Mucosa of rectum (tissue), 2 donors: ENCODE measurements around the gene RAB40C.

Experiments used
- H3K27ac ChIP-seq, 2 donors: one replicate each; pipeline ENCODE4 v1.7.0; 2013; ENCODE audit warnings: inconsistent platforms in 2 of 2, low read depth in 2 of 2, low read length in 2 of 2
- H3K27me3 ChIP-seq, 2 donors: one replicate each; pipeline ENCODE4 v1.7.0; 2013; ENCODE audit warnings: low read length in 2 of 2; ENCODE audit not compliant: control insufficient read depth in 2 of 2, insufficient read depth in 2 of 2
- H3K36me3 ChIP-seq, 2 donors: one replicate each; pipeline ENCODE4 v1.7.0; 2013; ENCODE audit warnings: low read length in 2 of 2; ENCODE audit not compliant: control insufficient read depth in 2 of 2, insufficient read depth in 2 of 2
- H3K4me1 ChIP-seq, 2 donors: one replicate each; pipeline ENCODE4 v1.7.0; 2013; ENCODE audit warnings: low read length in 2 of 2, mild to moderate bottlenecking in 1 of 2; ENCODE audit not compliant: control insufficient read depth in 2 of 2, insufficient read depth in 2 of 2
- H3K4me3 ChIP-seq, 2 donors: one replicate each; pipeline ENCODE4 v1.7.0; 2013; ENCODE audit warnings: low read length in 2 of 2
- H3K9ac ChIP-seq, 2 donors: one replicate each; pipeline ENCODE4 v1.7.0; 2013; ENCODE audit warnings: low read length in 2 of 2, low read depth in 1 of 2, mild to moderate bottlenecking in 1 of 2
- H3K9me3 ChIP-seq, 2 donors: one replicate each; pipeline ENCODE4 v1.7.0; 2013; ENCODE audit warnings: low read length in 2 of 2; ENCODE audit not compliant: control insufficient read depth in 2 of 2
- donor health status: healthy.
- donor health status: Normal muscosa, but diverticular disease.

RAB40C gene, protein sequence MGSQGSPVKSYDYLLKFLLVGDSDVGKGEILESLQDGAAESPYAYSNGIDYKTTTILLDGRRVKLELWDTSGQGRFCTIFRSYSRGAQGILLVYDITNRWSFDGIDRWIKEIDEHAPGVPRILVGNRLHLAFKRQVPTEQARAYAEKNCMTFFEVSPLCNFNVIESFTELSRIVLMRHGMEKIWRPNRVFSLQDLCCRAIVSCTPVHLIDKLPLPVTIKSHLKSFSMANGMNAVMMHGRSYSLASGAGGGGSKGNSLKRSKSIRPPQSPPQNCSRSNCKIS

DNA sequence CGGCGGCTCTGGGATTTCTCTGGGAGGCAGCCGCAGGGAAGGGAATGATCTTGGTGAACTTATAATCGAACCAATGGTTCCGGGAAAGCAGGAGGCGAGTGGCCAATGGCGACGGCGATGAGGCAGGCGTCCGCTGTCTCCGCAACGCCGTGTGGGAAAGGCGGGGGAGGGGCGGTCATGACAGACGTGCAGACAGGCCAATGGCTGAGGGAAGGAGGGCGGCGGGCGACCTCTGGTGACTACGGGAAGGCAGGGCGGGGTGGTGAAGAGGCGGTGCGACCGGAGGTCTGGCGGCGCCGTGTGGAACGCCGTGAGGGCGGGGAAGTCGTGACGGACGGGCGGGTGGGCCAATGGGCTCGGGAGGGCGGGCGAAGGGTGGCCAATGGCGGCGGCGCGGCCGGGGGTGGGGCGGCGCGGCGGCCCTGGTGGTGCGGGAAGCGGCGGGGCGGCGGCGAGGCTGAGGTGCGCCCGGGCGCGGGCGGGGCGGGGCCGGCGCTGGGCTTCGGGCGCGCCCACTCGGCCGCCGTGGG lies at the start of gene RAB40C:
Gene RAB40C, plus strand, starts transcription at position 409 of the 530 bp plus-strand sequence. CDS start 226 bp downstream, outside the sequence.
- peak within 1 kb of the TSS; percentile 89 to 95 for H3K4me3 ChIP-seq
- H3K4me1 ChIP-seq = peaks cover 50 to 55% of the 10 kb centered on the region in 2 donors
- H3K9me3 ChIP-seq = no peaks in the 10 kb centered on the region
- no peaks in the 10 kb centered on the region for H3K36me3 ChIP-seq
- H3K9ac ChIP-seq = peak within 1 kb of the TSS; percentile 96 to 98
- H3K27me3 ChIP-seq = peaks cover 0 to 2% of the 10 kb centered on the region in 2 donors
- peak within 1 kb of the TSS; percentile 97 to 98 for H3K27ac ChIP-seq

DNA sequence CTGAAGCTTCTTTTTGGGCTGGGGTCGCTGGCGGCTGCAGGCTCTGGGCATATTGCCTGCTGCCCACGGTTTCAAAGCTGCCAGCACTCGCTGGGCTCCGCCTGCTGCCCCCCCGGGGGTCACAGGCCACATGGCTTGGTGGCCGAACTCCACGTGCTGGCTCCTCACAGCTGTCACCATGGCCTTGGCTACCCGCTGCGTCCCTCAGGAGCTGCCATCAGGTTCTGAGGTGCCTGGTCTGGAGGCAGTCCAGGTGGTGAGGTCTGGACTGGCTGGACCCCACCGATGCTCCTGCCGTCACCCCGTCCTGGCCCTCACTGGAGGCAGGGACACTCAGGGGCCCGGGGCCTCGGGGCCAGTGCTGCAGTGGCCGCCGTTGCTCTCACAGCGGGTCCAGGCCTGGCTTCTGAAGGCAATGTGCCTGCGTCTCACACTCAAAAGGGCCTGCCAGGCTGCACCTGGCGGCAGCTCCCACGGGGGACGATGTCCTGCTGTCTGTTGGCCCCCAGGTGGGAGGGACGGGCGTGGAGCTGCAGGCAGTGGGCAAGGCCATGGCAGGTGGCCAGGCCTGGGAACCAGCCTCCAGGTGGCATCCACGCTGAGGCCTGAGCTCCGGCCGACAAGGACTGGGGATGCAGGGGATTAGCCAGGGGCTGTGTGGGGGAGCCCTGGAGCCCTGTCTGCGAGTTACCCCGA lies 49.1 kb upstream of the RAB40C start:
- Histone ChIP-seq H3K36me3 (peaks cover 10 to 26% of the 10 kb centered on the region in 2 donors), H3K27me3 (no peaks in the 10 kb centered on the region), H3K27ac (no peak overlapping the region), H3K9me3 (no peaks in the 10 kb centered on the region), H3K9ac (no peak overlapping the region), H3K4me3 (no peak overlapping the region), H3K4me1 (peaks cover under 1 to 4% of the 10 kb centered on the region in 2 donors)

- Histone ChIP-seq H3K27me3 (no peaks in the 10 kb centered on the region), H3K9ac (no peak overlapping the region), H3K27ac (no peak overlapping the region), H3K4me3 (no peak overlapping the region), H3K4me1 (no peaks in the 10 kb centered on the region), H3K36me3 (peaks cover 3 to 13% of the 10 kb centered on the region in 2 donors), H3K9me3 (no peaks in the 10 kb centered on the region)
Observed at GRCh38 chr16:543301-544164, 46.3 kb upstream of the RAB40C start.

GRCh38 chr16:544517-544916 lies 45.3 kb upstream of the RAB40C start:
- Histone ChIP-seq H3K4me3 (no peak overlapping the region), H3K27me3 (no peaks in the 10 kb centered on the region), H3K4me1 (no peaks in the 10 kb centered on the region), H3K9ac (no peak overlapping the region), H3K27ac (no peak overlapping the region), H3K9me3 (no peaks in the 10 kb centered on the region), H3K36me3 (peaks cover 3 to 15% of the 10 kb centered on the region in 2 donors)

- no peak overlapping the region for H3K4me3 ChIP-seq
Observed at GRCh38 chr16:546909-547770, 42.7 kb upstream of the RAB40C start.

DNA sequence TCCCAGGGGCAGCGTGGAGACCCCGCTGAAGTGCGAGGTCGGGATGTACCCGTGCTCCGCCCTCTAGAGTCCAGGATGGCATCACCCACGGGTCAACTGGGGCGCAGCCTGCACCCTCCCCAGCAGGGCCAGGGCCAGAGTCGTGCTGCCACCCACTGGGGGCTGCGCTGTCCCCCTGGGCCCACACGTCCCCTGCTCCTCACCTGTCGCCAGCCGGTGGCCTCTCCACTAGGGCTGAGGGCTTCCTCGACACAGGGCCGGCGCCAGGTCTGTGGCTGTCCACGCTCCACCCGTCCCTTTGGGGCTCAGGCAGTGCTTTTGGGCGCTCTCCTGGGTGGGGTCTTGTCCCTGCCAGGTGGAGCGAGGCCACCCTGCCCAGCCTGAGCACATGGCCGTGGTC lies 41.3 kb upstream of the RAB40C start:
- Histone ChIP-seq H3K27me3 (no peaks in the 10 kb centered on the region), H3K4me3 (no peak overlapping the region), H3K9ac (no peak overlapping the region), H3K27ac (no peak overlapping the region), H3K4me1 (no peaks in the 10 kb centered on the region), H3K9me3 (no peaks in the 10 kb centered on the region), H3K36me3 (peaks cover 7 to 13% of the 10 kb centered on the region in 2 donors)

More at GRCh38 chr16:546909-547770, 42.7 kb upstream of the RAB40C start:
- Histone ChIP-seq H3K4me1 (no peaks in the 10 kb centered on the region), H3K27ac (no peak overlapping the region), H3K36me3 (peaks cover 9 to 13% of the 10 kb centered on the region in 2 donors), H3K9me3 (no peaks in the 10 kb centered on the region), H3K27me3 (no peaks in the 10 kb centered on the region), H3K9ac (no peak overlapping the region)

DNA sequence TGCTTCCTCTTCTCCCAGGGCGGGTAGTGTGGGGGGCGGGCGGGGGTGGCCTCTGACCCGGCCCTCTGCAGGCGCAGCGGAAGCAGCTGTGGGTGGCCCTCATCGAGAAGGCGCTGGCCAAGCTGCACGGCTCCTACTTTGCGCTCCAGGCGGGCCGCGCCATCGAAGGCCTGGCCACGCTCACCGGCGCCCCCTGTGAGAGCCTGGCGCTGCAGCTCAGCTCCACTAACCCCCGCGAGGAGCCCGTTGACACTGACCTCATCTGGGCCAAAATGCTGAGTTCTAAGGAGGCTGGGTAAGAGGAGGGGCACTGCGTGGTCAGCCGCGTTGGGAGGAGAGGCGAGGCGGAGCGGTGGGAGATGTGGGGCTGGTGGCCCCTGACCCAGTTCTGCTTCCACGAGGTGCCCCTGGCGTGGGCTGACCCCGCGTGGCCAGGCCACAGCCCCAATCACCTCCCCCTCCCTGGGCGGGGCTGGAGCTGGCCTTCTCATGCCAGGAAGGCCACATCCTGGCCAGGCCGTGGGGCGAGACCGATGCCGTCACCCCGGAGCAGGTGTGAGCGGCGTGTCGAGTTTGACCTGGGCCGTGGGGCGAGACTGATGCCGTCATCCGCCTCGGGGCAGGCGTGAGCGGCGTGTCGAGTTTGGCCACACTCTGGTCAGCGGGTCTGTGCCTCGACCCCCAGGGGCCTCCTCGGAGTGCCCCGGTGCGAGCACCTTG lies 40.2 kb upstream of the RAB40C start:
- H3K36me3 ChIP-seq = peaks cover 7 to 13% of the 10 kb centered on the region in 2 donors
- H3K9ac ChIP-seq = no peak overlapping the region
- peaks cover 0 to under 1% of the 10 kb centered on the region in 2 donors for H3K4me1 ChIP-seq

DNA sequence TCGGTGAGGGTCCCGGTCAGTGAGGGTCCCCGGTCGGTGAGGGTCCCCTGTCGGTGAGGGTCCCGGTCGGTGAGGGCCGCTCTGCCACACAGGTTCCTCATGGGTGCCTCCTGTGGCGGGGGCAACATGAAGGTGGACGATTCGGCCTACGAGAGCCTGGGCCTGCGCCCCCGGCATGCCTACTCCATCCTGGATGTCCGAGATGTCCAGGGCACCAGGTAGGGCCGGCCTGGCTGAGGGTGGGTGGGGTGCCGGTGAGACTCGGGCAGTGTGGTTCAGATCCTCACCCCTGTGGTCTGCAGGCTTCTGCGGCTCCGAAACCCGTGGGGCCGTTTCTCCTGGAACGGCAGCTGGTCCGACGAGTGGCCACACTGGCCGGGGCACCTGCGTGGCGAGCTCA lies 38.7 kb upstream of the RAB40C start:
- no peak overlapping the region for H3K9ac ChIP-seq
- no peaks in the 10 kb centered on the region for H3K9me3 ChIP-seq
- H3K36me3 ChIP-seq = peaks cover 7 to 13% of the 10 kb centered on the region in 2 donors
- no peak overlapping the region for H3K27ac ChIP-seq
- no peaks in the 10 kb centered on the region for H3K27me3 ChIP-seq
- H3K4me3 ChIP-seq = no peak overlapping the region
- H3K4me1 ChIP-seq = peaks cover 0 to 3% of the 10 kb centered on the region in 2 donors

More for the DNA sequence above, 40.2 kb upstream of the RAB40C start:
- Histone ChIP-seq H3K27me3 (no peaks in the 10 kb centered on the region), H3K9me3 (no peaks in the 10 kb centered on the region), H3K27ac (no peak overlapping the region), H3K4me3 (no peak overlapping the region)

- H3K9me3 ChIP-seq = no peaks in the 10 kb centered on the region
- H3K36me3 ChIP-seq = peaks cover 7 to 13% of the 10 kb centered on the region in 2 donors
- no peak overlapping the region for H3K9ac ChIP-seq
- H3K4me3 ChIP-seq = no peak overlapping the region
- peaks cover 0 to 3% of the 10 kb centered on the region in 2 donors for H3K4me1 ChIP-seq
- peaks cover 0 to under 1% of the 10 kb centered on the region in 2 donors for H3K27me3 ChIP-seq
- no peak overlapping the region for H3K27ac ChIP-seq
Observed at GRCh38 chr16:552171-552570, 37.7 kb upstream of the RAB40C start.
